ENCODE measurements around the gene RAMAC. TPM values are rescaled to one million over a fixed set of nuclear protein-coding genes. Genes with fewer than 3 reads are reported as not detected.
"Not testable (repeated sequence)": the region's sequence is repeated elsewhere in the genome, so short reads cannot be mapped to it uniquely, and the experiment has no call there.

The RAMAC gene
- total and polyA plus RNA-seq, 7 experiments from 2014 or later = 14.2 to 33.4 (median 23.7) TPM

DNA sequence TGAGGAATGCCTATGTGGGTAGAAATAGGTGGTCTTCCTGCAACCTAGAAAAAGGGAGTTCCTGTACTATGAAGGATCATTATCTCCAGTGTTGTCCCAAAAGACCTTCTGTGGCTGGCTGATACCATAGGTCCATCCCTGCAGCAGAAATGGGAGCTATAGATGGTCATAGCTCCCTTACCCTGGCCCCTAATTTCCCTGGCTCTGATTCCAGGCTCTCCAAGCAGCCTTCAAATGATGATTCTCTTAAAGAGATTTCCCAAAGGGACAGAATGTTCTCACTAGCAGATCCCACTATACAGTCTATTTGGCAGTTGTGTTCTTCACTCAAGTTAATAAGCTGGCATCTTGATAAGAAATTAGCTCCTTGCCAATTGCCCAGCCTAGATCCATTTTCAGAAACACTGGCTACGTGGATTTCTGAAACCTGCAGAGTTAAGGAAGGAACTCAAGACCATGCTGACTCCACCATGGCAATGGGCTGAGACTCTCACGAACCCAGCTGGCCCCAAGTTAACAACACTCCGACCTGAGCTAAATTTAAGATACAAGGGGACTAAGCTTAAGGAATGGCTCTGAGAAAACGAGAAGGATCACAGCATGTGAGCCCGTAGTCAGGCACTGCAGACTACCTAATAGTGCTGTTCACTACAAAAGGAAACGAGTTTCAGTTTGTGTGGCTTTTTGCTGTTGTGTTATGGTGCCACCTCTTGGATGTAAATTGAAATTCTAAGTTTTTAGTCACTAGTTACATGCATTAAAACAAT lies 14.1 kb downstream of the RAMAC start:
- Mint-ChIP-seq H3K4me3 (peak overlapping the region; percentile 59 to 87 (median 81)), H3K27ac (peak overlapping the region; percentile 44 to 92 (median 83)), H3K4me1 (peaks cover 0 to 13% (median 9%) of the 10 kb centered on the region in 7 donors), H3K36me3 (no peaks in the 10 kb centered on the region), H3K9me3 (no peaks in the 10 kb centered on the region), H3K27me3 (no peaks in the 10 kb centered on the region)
- Histone ChIP-seq H3K27ac (ENCODE audit: low read depth, low read length) (peak overlapping the region; percentile 62), H3K27me3 (ENCODE audit: control insufficient read depth in 2 of 2, insufficient read depth in 2 of 2, low read length in 2 of 2) (no peaks in the 10 kb centered on the region), H3K9me3 (ENCODE audit: control insufficient read depth in 2 of 3, low read length in 3 of 3) (no peaks in the 10 kb centered on the region), H3K36me3 (ENCODE audit: control insufficient read depth in 2 of 3, insufficient read depth in 3 of 3, low read length in 3 of 3) (peaks cover 0 to 5% (median 0%) of the 10 kb centered on the region in 3 experiments), H3K4me1 (ENCODE audit: control insufficient read depth in 2 of 2, insufficient read depth in 2 of 2, low read length in 2 of 2) (peaks cover 3 to 5% of the 10 kb centered on the region in 2 donors), H3K4me3 (ENCODE audit: low read length) (peak overlapping the region; percentile 21)
- peak in 8 of 9 donors; percentile 13 to 68 (median 50) for DNase-seq
- ChIA-PET CTCF (interaction anchor here (0.5 to 2.1 kb wide), 9 partner anchors 8 to 512 kb away, joined by 3 to 15 read pairs (median 4); partner anchors contain the start of gene C15orf40), POLR2A (interaction anchor here (0.9 to 2.1 kb wide), 2 partner anchors 14 to 470 kb away, joined by 3 to 9 read pairs; partner anchors contain the start of gene RAMAC)
- intact Hi-C loops (cut with micrococcal nuclease) = loop anchor here (1.0 to 10.0 kb wide), 9 partner anchors 151 to 555 kb away; partner anchors contain the start of genes CPEB1 (in 1 of the 2), FSD2 (in 1 of the 2), RPS17 (in 1 of the 2) and WHAMM (in 1 of the 2)
- ATAC-seq = peak; percentile 94

DNA sequence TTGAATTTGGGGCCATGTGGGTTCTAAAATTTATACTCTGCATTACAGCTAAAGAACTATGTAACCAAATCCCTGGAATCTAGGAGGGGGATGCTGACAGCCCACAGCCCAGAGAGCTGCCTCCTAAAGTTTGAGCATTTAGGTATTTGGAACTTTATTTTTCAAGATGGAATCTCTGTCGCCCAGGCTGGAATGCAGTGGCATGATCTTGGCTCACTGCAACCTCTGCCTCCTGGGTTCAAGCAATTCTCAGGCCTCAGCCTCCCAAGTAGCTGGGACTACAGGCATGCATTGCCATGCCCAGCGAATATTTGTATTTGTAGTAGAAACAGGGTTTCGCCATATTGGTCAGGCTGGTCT lies 14.6 kb downstream of the RAMAC start:
- Histone ChIP-seq H3K27ac (ENCODE audit: low read depth, low read length) (peak overlapping the region; percentile 62), H3K36me3 (ENCODE audit: control insufficient read depth in 2 of 3, insufficient read depth in 3 of 3, low read length in 3 of 3) (peaks cover 0 to 11% (median 0%) of the 10 kb centered on the region in 3 experiments)
- H3K27me3 ChIP-seq (ENCODE audit: control insufficient read depth in 2 of 2, insufficient read depth in 2 of 2, low read length in 2 of 2); H3K36me3 Mint-ChIP-seq; H3K27me3 Mint-ChIP-seq; H3K9me3 Mint-ChIP-seq; DNase-seq; H3K9me3 ChIP-seq (ENCODE audit: control insufficient read depth in 2 of 3, low read length in 3 of 3); ATAC-seq; H3K4me1 ChIP-seq (ENCODE audit: control insufficient read depth in 2 of 2, insufficient read depth in 2 of 2, low read length in 2 of 2); H3K4me3 ChIP-seq (ENCODE audit: low read length): not testable (repeated sequence)
- peak overlapping the region in 4 of 10 donors; percentile 59 to 82 (median 68) for H3K4me3 Mint-ChIP-seq
- CTCF ChIA-PET = interaction anchor here (0.7 to 2.1 kb wide), 6 partner anchors 9 to 470 kb away, joined by 3 to 15 read pairs (median 4); partner anchors contain the start of gene C15orf40
- intact Hi-C loops (cut with micrococcal nuclease) = loop anchor here (1.0 to 10.0 kb wide), 9 partner anchors 151 to 554 kb away; partner anchors contain the start of genes CPEB1 (in 1 of the 2), FSD2 (in 1 of the 2), RPS17 (in 1 of the 2) and WHAMM (in 1 of the 2)
- peaks cover 0 to 13% (median 9%) of the 10 kb centered on the region in 7 donors for H3K4me1 Mint-ChIP-seq
- POLR2A ChIA-PET = interaction anchor here (0.9 to 2.1 kb wide), 2 partner anchors 14 to 470 kb away, joined by 3 to 9 read pairs; partner anchors contain the start of gene RAMAC
- H3K27ac Mint-ChIP-seq = peak overlapping the region in 8 of 9 donors; percentile 66 to 92 (median 86)

GRCh38 chr15:83010709-83011270 lies 24.8 kb downstream of the RAMAC start:
- peaks cover 4 to 39% (median 13%) of the 10 kb centered on the region in 3 experiments for H3K36me3 ChIP-seq (ENCODE audit: control insufficient read depth in 2 of 3, insufficient read depth in 3 of 3, low read length in 3 of 3)
- peak overlapping the region; percentile 77 for H3K27ac ChIP-seq (ENCODE audit: low read depth, low read length)
- peak; percentile 82 for ATAC-seq
- Mint-ChIP-seq H3K27me3 (no peaks in the 10 kb centered on the region), H3K36me3 (peaks cover 4 to 14% (median 10%) of the 10 kb centered on the region in 5 donors), H3K4me3 (peak overlapping the region; percentile 91 to 100 (median 96)), H3K4me1 (peaks cover 43 to 68% (median 55%) of the 10 kb centered on the region in 7 donors), H3K9me3 (peaks cover 0 to 2% (median 0%) of the 10 kb centered on the region in 11 donors), H3K27ac (peak overlapping the region; percentile 88 to 98 (median 92))
- POLR2A ChIA-PET = interaction anchor here (0.6 to 3.9 kb wide), 7 partner anchors 24 to 471 kb away, joined by 3 to 27 read pairs (median 5); partner anchors contain the start of genes BTBD1, RAMAC and RPS17
- no peaks in the 10 kb centered on the region for H3K9me3 ChIP-seq (ENCODE audit: control insufficient read depth in 2 of 3, low read length in 3 of 3)
- intact Hi-C loops (cut with micrococcal nuclease) = loop anchor here (1.0 to 5.0 kb wide), 10 partner anchors 24 to 470 kb away; partner anchors contain the start of genes RAMAC (in 2 of the 2), RPS17 (in 2 of the 2), BTBD1 (in 1 of the 2) and HDGFL3 (in 1 of the 2)
- DNase-seq = peak; percentile 45 to 73 (median 67)
- no peaks in the 10 kb centered on the region for H3K27me3 ChIP-seq (ENCODE audit: control insufficient read depth in 2 of 2, insufficient read depth in 2 of 2, low read length in 2 of 2)
- peak overlapping the region; percentile 91 for H3K4me3 ChIP-seq (ENCODE audit: low read length)
- CTCF ChIA-PET = interaction anchor here (0.7 to 1.5 kb wide), 5 partner anchors 9 to 471 kb away, joined by 3 to 5 read pairs (median 4); no protein-coding TSS in a partner anchor
- peaks cover 14 to 24% of the 10 kb centered on the region in 2 donors for H3K4me1 ChIP-seq (ENCODE audit: control insufficient read depth in 2 of 2, insufficient read depth in 2 of 2, low read length in 2 of 2)

GRCh38 chr15:83011271-83012075 lies 25.5 kb downstream of the RAMAC start, which contains the start of gene C15orf40:
TSS of gene C15orf40 (minus strand) at chr15:83011639. CDS start at chr15:83011607, 32 bp downstream.
- DNase-seq (peak; percentile 71 to 90 (median 80)), ATAC-seq (peak; percentile 92)
- Histone ChIP-seq H3K4me1 (ENCODE audit: control insufficient read depth in 2 of 2, insufficient read depth in 2 of 2, low read length in 2 of 2) (peaks cover 14 to 24% of the 10 kb centered on the region in 2 donors), H3K27me3 (ENCODE audit: control insufficient read depth in 2 of 2, insufficient read depth in 2 of 2, low read length in 2 of 2) (no peaks in the 10 kb centered on the region), H3K9me3 (ENCODE audit: control insufficient read depth in 2 of 3, low read length in 3 of 3) (no peaks in the 10 kb centered on the region), H3K36me3 (ENCODE audit: control insufficient read depth in 2 of 3, insufficient read depth in 3 of 3, low read length in 3 of 3) (peaks cover 4 to 37% (median 13%) of the 10 kb centered on the region in 3 experiments), H3K27ac (ENCODE audit: low read depth, low read length) (peak within 1 kb of the TSS; percentile 77), H3K4me3 (ENCODE audit: low read length) (peak within 1 kb of the TSS; percentile 91)
- H3K4me3 Mint-ChIP-seq = peak within 1 kb of the TSS; percentile 91 to 100 (median 96)
- H3K27me3 Mint-ChIP-seq = no peaks in the 10 kb centered on the region
- CTCF ChIA-PET = interaction anchor here (0.9 to 1.5 kb wide), 3 partner anchors 11 to 472 kb away, joined by 4 to 5 read pairs (median 4); no protein-coding TSS in a partner anchor
- intact Hi-C loops (cut with micrococcal nuclease) = loop anchor here (1.0 to 5.0 kb wide), 10 partner anchors 25 to 471 kb away; partner anchors contain the start of genes RAMAC (in 2 of the 2), RPS17 (in 2 of the 2), BTBD1 (in 1 of the 2) and HDGFL3 (in 1 of the 2)
- peaks cover 4 to 14% (median 10%) of the 10 kb centered on the region in 5 donors for H3K36me3 Mint-ChIP-seq
- peak within 1 kb of the TSS; percentile 88 to 98 (median 92) for H3K27ac Mint-ChIP-seq
- H3K4me1 Mint-ChIP-seq = peaks cover 43 to 70% (median 55%) of the 10 kb centered on the region in 7 donors
- POLR2A ChIA-PET = interaction anchor here (0.6 to 3.9 kb wide), 7 partner anchors 25 to 471 kb away, joined by 3 to 27 read pairs (median 5); partner anchors contain the start of genes BTBD1, RAMAC and RPS17
- H3K9me3 Mint-ChIP-seq = peaks cover 0 to 2% (median 0%) of the 10 kb centered on the region in 11 donors

GRCh38 chr15:83012076-83012426 lies 26.0 kb downstream of the RAMAC start:
- no peaks in the 10 kb centered on the region for H3K27me3 ChIP-seq (ENCODE audit: control insufficient read depth in 2 of 2, insufficient read depth in 2 of 2, low read length in 2 of 2)
- no peaks in the 10 kb centered on the region for H3K9me3 ChIP-seq (ENCODE audit: control insufficient read depth in 2 of 3, low read length in 3 of 3)
- ATAC-seq = no peak
- H3K9me3 Mint-ChIP-seq = peaks cover 0 to 2% (median 0%) of the 10 kb centered on the region in 11 donors
- no peaks in the 10 kb centered on the region for H3K27me3 Mint-ChIP-seq
- peaks cover 6 to 31% (median 12%) of the 10 kb centered on the region in 3 experiments for H3K36me3 ChIP-seq (ENCODE audit: control insufficient read depth in 2 of 3, insufficient read depth in 3 of 3, low read length in 3 of 3)
- intact Hi-C loops (cut with micrococcal nuclease) = loop anchor here in 1 of 2 donors (5.0 kb wide), 1 partner anchor 330 kb away; no protein-coding TSS in a partner anchor
- H3K36me3 Mint-ChIP-seq = peaks cover 2 to 15% (median 8%) of the 10 kb centered on the region in 5 donors
- peak overlapping the region; percentile 58 to 98 (median 92) for H3K27ac Mint-ChIP-seq
- H3K4me1 ChIP-seq (ENCODE audit: control insufficient read depth in 2 of 2, insufficient read depth in 2 of 2, low read length in 2 of 2) = peaks cover 14 to 24% of the 10 kb centered on the region in 2 donors
- no peak for DNase-seq
- POLR2A ChIA-PET = interaction anchor here (0.8 to 3.9 kb wide), 4 partner anchors 25 to 472 kb away, joined by 3 to 27 read pairs (median 14); partner anchors contain the start of genes BTBD1, RAMAC and RPS17
- peak overlapping the region; percentile 91 for H3K4me3 ChIP-seq (ENCODE audit: low read length)
- H3K4me3 Mint-ChIP-seq = peak overlapping the region; percentile 91 to 100 (median 96)
- H3K27ac ChIP-seq (ENCODE audit: low read depth, low read length) = peak overlapping the region; percentile 77
- peaks cover 42 to 74% (median 53%) of the 10 kb centered on the region in 7 donors for H3K4me1 Mint-ChIP-seq
- CTCF ChIA-PET = no interaction called here
